Stimulated activated CD8-positive, alpha-beta memory T cell treated with anti-CD3 and anti-CD28 coated beads, Interleukin-15, amount 100 ng/mL, for 4 hours (primary cell): ENCODE data around the gene SAMD14.
"Not testable (repeated sequence)": the region's sequence is repeated elsewhere in the genome, so short reads cannot be mapped to it uniquely, and the experiment has no call there.

Experiments
- DNase-seq, 2 donors: peaks; one replicate each; pipeline ENCODE4 v3.0.0-alpha.2; 2020; ENCODE audit warnings: low read depth in 2 of 2

The SAMD14 gene

GRCh38 chr17:50076591-50077235 is 53.2 kb downstream of the SAMD14 start:
- DNase-seq: no peak

- DNase-seq: no peak
These were observed 53.8 kb downstream of the SAMD14 start for GRCh38 chr17:50076221-50076590.

GRCh38 chr17:50075446-50076032 is 54.4 kb downstream of the SAMD14 start:
- no peak for DNase-seq

DNA sequence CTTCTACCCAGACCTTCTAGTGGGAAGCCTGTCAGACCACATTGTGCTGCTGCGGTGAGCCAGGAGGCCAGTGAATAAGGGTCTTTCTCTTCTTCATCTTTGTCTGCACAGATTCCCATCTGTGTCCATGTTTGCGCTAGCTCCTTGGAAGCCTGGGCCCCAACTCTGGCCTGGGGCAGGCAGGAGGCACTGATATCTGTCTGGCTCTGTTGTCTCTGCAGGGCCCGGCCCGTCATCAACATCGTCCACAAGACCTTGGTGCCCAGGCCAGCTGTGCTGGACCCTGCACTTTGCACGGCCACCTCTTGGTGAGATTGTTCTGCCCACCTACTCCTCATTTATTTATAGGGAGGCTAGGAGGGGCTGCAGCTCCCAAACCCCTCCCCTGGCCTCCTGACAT is 55.7 kb downstream of the SAMD14 start:
- DNase-seq: no peak

- no peak for DNase-seq
These were observed 57.0 kb downstream of the SAMD14 start for GRCh38 chr17:50072925-50073324.

DNA sequence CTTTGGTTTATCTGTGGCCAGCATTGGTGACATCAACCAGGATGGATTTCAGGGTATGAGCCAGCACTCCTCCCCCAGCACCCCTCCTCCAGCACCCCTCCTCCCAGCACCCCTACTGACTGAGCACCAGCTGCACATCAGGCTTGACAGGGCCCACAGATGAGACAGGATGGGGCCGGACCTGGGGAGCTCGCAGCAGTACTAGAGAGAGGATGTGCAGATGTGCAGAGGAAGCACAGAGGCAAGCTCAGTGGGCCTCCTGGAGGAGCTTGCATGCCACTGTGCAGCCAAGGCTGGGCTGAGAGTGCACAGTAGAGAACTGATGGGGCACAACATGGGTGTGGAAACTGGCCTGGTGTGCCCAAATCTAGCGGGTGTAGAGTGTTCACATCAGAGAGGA is 57.8 kb downstream of the SAMD14 start:
- no peak for DNase-seq

GRCh38 chr17:50071692-50072091 is 58.3 kb downstream of the SAMD14 start:
- no peak for DNase-seq

- no peak for DNase-seq
These were observed 58.9 kb downstream of the SAMD14 start for GRCh38 chr17:50070908-50071680.

GRCh38 chr17:50067996-50068395 is 62.0 kb downstream of the SAMD14 start:
- no peak for DNase-seq

DNA sequence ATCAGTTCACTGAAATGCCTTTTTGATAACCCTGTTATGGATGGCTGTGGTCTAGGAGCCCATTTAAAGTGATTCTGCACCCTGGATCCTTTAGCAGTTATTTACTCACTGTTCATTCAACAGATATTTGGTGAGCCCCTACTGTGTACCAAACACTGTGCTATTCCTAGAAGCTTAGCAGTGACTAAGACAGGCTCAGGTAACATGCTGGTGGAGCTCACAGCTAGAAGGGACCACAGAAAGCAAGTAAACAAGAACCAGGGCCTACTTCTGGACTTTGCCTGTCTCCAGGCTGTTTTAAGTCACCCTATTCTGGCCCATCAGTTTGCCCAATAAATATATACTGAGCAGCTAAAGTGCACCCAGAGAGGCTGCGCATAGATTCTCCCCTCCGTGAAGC is 63.0 kb downstream of the SAMD14 start:
- no peak for DNase-seq

- no peak for DNase-seq
These were observed 64.9 kb downstream of the SAMD14 start for GRCh38 chr17:50065056-50065455.

DNA sequence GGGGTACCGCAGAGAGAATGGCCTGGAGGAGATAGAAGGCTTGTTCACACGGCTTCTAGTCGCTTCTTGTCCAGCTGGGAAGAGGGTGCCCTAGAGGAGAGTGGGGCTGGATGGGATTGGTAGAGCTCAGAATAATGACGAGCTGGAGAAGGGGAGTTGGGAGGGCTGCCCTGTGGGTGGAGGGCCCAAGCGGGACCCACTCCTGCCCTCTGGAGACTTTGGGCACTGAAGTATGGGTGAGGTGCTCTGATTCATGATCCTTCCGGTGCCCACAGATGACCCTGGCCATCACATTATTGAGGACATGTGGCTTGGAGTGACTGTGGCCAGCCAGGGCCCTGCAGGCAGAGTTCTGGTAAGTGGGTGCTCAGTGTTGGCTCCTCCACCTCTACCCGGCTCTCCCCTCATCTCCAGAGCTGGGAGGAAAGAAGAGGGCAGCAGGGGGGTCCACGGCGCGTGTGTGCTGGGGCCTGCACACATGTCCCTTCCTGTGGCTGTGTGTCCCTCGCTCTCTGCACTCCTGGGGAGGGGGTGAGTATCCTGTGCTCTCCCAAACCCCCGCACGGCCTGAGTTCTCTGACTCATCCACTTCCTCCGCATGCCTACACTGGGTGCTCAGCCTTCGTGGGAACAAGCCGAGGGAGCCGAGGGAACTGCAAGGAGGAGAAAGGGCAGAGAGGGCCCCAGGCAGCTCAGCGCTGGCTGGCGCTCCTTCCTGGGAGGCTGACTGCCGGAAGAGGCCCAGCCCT is 65.5 kb downstream of the SAMD14 start:
- DNase-seq: no peak

DNA sequence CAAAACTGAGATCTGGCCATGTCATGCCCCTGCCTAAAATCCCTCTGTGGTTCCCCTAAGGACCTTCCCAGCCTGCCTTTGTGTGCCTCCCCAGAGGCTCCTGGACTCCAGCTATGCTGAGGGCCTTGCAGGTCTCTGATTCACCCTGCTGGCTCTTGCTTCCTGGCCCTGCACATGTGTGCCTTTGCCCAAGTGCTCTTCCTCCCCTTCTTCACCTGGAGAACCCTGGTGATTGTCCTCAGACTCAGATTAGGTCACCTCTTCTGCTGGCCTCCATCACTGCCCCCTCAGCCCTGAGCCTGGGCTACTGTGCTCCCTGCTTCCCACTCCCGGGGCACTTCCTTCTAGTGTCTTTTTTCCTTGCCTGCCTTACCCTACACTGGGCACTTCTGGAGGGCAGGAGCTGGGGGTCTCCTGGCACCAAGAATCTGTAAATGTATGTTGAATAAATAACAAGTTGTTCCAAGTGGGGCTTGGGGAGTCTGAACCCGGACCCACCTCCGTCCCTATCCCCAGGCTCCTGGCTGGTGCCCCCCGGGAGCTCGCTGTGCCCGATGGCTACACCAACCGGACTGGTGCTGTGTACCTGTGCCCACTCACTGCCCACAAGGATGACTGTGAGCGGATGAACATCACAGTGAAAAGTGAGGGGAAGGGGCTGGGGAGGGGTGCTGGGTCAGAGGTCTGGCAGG is 66.3 kb downstream of the SAMD14 start:
- no peak for DNase-seq

DNA sequence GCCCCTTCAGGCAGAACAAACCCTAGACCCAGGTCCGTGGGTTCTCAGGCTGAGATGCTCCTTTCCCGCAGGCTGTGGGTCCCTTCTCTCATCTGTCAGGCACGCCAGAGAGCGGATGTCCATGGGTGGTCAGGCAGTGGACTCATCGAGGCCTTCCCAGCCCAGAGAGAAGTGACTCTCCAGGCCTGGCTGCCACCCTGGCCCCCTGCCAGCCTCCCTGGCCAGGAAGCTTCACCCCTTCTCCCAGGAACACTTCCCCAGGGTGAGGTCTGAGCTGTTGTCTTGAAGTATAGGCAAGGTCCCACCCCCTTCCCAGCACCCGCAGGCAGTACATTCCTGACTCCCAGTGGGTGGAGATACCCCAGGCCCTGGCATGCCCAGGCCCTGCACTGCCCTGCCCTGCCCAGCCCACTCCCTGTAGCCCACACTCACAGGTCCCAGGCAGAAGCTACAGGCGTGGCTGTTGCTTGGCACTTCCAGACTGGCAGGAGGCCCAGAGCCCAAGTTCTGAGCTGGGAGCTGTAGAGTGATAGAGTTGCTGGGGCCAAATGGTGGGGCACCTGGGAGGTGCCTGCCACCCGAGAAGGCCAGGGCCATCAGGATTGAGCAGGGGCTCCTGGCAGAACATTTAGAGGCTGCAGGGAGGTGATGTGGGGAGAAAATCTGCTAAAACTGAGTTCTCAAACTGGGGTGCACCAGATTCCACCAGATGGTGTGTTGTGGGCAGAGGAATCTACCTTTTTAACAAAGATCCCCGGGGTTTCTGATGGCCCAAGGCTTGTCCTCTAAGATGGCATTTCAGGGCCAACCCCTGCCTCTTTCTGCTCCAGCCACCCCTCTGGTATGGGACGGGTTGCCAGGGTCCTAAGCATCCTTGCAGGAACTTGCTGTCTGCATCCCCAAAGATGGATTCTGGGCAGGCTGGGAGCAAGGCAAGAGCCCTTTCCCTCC is 67.4 kb downstream of the SAMD14 start:
- no peak for DNase-seq

DNA sequence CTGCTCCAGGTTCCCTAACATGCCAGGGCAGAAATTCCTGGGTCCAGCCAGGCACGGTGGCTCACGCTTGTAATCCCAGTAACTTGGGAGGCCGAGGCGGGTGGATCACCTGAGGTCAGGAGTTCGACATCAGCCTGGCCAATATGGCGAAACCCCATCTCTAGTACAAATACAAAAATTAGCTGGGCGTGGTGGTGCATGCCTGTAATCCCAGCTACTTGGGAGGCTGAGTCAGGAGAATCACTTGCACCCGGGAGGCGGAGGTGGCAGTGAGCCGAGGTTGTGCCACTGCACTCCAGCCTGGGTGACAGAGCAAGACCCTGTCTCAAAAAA is 68.3 kb downstream of the SAMD14 start:
- not testable (repeated sequence) for DNase-seq

- no peak for DNase-seq
These were observed 68.8 kb downstream of the SAMD14 start for GRCh38 chr17:50060951-50061712.
